ENCODE measurements around the gene LRCH4. TPM values are rescaled to one million over a fixed set of nuclear protein-coding genes. Genes with fewer than 3 reads are reported as not detected.

The LRCH4 gene
- total and polyA plus RNA-seq, 2 of the 13 experiments (the other 11 are each of a cell fraction or from before 2014, with no cell fraction given), result 7.0 to 9.3 TPM

- no peak for TF ChIP-seq ZNF407 (CRISPR knock-in tag; IDR thresholded peaks at IDR 0.05; ENCODE audit: not compliant biosample characterization)
- TF ChIP-seq ZNF772 (CRISPR knock-in tag; IDR thresholded peaks at IDR 0.05), result no peak; the same call in 1 of the 2 replicates
- no peak; the same call in 1 of the 2 replicates for TF ChIP-seq EHMT2 (IDR thresholded peaks at IDR 0.05; ENCODE audit: borderline replicate concordance, low read depth, low read length)
- peak; percentile 8; the same call in 1 of the 2 replicates for TF ChIP-seq POLR2G (IDR thresholded peaks at IDR 0.05; ENCODE audit: low read depth, low read length)
- TF ChIP-seq ZNF564 (CRISPR knock-in tag; IDR thresholded peaks at IDR 0.05), result no peak
- TF ChIP-seq ZNF136 (CRISPR knock-in tag; IDR thresholded peaks at IDR 0.05; ENCODE audit: low read depth), result no peak
- TF ChIP-seq SSRP1 (CRISPR knock-in tag; IDR thresholded peaks at IDR 0.05), result no peak
- no peak for TF ChIP-seq BCL3 (CRISPR knock-in tag; IDR thresholded peaks at IDR 0.05)
- TF ChIP-seq, protein P1, sequence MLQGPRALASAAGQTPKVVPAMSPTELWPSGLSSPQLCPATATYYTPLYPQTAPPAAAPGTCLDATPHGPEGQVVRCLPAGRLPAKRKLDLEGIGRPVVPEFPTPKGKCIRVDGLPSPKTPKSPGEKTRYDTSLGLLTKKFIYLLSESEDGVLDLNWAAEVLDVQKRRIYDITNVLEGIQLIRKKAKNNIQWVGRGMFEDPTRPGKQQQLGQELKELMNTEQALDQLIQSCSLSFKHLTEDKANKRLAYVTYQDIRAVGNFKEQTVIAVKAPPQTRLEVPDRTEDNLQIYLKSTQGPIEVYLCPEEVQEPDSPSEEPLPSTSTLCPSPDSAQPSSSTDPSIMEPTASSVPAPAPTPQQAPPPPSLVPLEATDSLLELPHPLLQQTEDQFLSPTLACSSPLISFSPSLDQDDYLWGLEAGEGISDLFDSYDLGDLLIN (CRISPR knock-in tag; IDR thresholded peaks at IDR 0.05; ENCODE audit: borderline replicate concordance), result no peak
- peak; percentile 53; the same call in 1 of the 2 replicates for TF ChIP-seq FOXK1 (CRISPR knock-in tag; IDR thresholded peaks at IDR 0.05; ENCODE audit: borderline replicate concordance, low read depth)
- TF ChIP-seq ZNF879 (CRISPR knock-in tag; IDR thresholded peaks at IDR 0.05), result 0 out of 2 replicates have a peak, but pooled peaks have one; percentile 27
- no peak for TF ChIP-seq ZNF260 (CRISPR knock-in tag; IDR thresholded peaks at IDR 0.05; ENCODE audit: borderline replicate concordance, low read depth)
- no peak for TF ChIP-seq ZNF333 (CRISPR knock-in tag; IDR thresholded peaks at IDR 0.05; ENCODE audit: borderline replicate concordance)
- TF ChIP-seq YEATS2 (CRISPR knock-in tag; IDR thresholded peaks at IDR 0.05; ENCODE audit: borderline replicate concordance), result no peak
- TF ChIP-seq ZNF713 (CRISPR knock-in tag; IDR thresholded peaks at IDR 0.05), result no peak
- no peak for TF ChIP-seq PHF20 (CRISPR knock-in tag; IDR thresholded peaks at IDR 0.05)
- TF ChIP-seq ATF1 (CRISPR knock-in tag; IDR thresholded peaks at IDR 0.05), result no peak
- no peak for TF ChIP-seq ZNF552 (CRISPR knock-in tag; IDR thresholded peaks at IDR 0.05; ENCODE audit: borderline replicate concordance)
- TF ChIP-seq SOX5 (CRISPR knock-in tag; IDR thresholded peaks at IDR 0.05; ENCODE audit: borderline replicate concordance), result peak; percentile 59; the same call in 1 of the 2 replicates
These were observed 40.4 kb downstream of the LRCH4 start (continued) for GRCh38 chr7:100545360-100546128.

Data from HepG2 (cell line).